Ascending aorta (tissue), 2 donors: ENCODE measurements around the gene HSD17B7. TPM values are rescaled to one million over a fixed set of nuclear protein-coding genes. Genes with fewer than 3 reads are reported as not detected.

Experiments used
- DNase-seq, 2 donors: peaks; one replicate each; pipeline ENCODE4 v3.0.0-alpha.2; 2019; ENCODE audit warnings: low spot score in 2 of 2
- H3K27ac ChIP-seq, 2 donors: fragments of 200-600 bp; sonication (generic); one replicate each; pipeline ENCODE4 v1.5.1; 2016 to 2017; ENCODE audit warnings: mild to moderate bottlenecking in 1 of 2
- H3K27me3 ChIP-seq: fragments of 200-600 bp; sonication (generic); one replicate; pipeline ENCODE4 v1.5.1; 2017
- H3K36me3 ChIP-seq, 2 donors: fragments of 200-600 bp; sonication (generic); one replicate each; pipeline ENCODE4 v1.5.1; 2016
- H3K4me1 ChIP-seq, 2 donors: fragments of 200-600 bp; sonication (generic); one replicate each; pipeline ENCODE4 v1.5.1; 2016 to 2017; ENCODE audit warnings: mild to moderate bottlenecking in 1 of 2
- H3K4me3 ChIP-seq, 2 donors: fragments of 200-600 bp; sonication (generic); one replicate each; pipeline ENCODE4 v1.5.1; 2016 to 2017; ENCODE audit warnings: mild to moderate bottlenecking in 1 of 2
- H3K9me3 ChIP-seq, 2 donors: fragments of 200-600 bp; sonication (generic); one replicate each; pipeline ENCODE4 v1.5.1; 2016
- intact Hi-C: fragments of 100-400 bp; cut with DNase I; formaldehyde crosslinking; loops from one replicate; pipeline ENCODE4 v1.15.1; 2023
- total RNA-seq: library from RNA; depleted of rRNA; stranded (reverse); fragments of >200 nt; gene quantifications from one replicate; pipeline ENCODE4 v1.1.0, GENCODE V29; 2016
- TF ChIP-seq, protein P1 (sequence below), 3 experiments: fragments of 200-600 bp in 2 of 3; fragments of 450-650 bp in 1 of 3; sonication (generic) in 2 of 3; IDR thresholded peaks; one replicate each; pipeline ENCODE4 v1.5.1; 2016 to 2019; ENCODE audit warnings: antibody characterized with exemption in 3 of 3, mild to moderate bottlenecking in 1 of 3, moderate library complexity in 1 of 3

HSD17B7 gene
- total RNA-seq, 1 donor from 2014 or later = 6.6 TPM

GRCh38 chr1:162851341-162851740, 60.8 kb downstream of the HSD17B7 start:
- Histone ChIP-seq H3K4me3 (no peak overlapping the region), H3K36me3 (no peaks in the 10 kb centered on the region), H3K27me3 (no peaks in the 10 kb centered on the region), H3K4me1 (peaks cover 0 to 6% of the 10 kb centered on the region in 2 donors), H3K27ac (no peak overlapping the region), H3K9me3 (no peaks in the 10 kb centered on the region)
- TF ChIP-seq, protein P1, sequence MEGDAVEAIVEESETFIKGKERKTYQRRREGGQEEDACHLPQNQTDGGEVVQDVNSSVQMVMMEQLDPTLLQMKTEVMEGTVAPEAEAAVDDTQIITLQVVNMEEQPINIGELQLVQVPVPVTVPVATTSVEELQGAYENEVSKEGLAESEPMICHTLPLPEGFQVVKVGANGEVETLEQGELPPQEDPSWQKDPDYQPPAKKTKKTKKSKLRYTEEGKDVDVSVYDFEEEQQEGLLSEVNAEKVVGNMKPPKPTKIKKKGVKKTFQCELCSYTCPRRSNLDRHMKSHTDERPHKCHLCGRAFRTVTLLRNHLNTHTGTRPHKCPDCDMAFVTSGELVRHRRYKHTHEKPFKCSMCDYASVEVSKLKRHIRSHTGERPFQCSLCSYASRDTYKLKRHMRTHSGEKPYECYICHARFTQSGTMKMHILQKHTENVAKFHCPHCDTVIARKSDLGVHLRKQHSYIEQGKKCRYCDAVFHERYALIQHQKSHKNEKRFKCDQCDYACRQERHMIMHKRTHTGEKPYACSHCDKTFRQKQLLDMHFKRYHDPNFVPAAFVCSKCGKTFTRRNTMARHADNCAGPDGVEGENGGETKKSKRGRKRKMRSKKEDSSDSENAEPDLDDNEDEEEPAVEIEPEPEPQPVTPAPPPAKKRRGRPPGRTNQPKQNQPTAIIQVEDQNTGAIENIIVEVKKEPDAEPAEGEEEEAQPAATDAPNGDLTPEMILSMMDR (IDR thresholded peaks at IDR 0.05) = no peak
- DNase-seq = no peak
- intact Hi-C loops = no loop called here

DNA sequence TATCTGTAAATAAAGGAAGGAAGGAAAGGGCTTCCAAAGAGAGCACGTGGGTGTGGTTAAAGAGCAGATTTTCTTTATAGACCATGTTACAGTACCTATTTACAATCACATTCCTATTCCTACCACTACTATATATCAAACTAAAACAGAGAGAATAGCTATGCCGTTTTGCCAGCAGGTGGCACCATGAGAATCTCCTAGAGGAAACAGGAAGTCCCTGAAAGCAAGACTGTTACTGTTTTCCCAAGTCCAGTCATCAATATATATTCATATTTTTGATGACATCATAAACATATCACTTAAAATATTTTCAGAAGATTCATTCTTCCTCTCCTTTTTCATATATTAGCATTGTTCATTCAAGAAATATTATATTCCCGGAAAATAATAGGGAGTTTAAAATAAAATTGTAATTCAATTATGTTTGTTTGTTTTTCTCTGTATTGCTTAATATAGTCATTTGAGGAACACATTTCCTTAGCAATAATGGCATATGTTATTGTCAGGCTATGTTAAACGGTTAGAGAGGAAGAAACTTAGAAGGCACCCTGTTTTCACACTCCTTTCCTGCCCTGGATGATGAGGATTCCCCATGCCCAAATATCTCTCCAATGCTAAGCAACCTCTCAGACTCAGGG, 63.9 kb downstream of the HSD17B7 start:
- H3K36me3 ChIP-seq = no peaks in the 10 kb centered on the region
- H3K4me1 ChIP-seq = peaks cover 0 to 31% of the 10 kb centered on the region in 2 donors
- peak in 1 of 2 donors; percentile 84 for DNase-seq

DNA sequence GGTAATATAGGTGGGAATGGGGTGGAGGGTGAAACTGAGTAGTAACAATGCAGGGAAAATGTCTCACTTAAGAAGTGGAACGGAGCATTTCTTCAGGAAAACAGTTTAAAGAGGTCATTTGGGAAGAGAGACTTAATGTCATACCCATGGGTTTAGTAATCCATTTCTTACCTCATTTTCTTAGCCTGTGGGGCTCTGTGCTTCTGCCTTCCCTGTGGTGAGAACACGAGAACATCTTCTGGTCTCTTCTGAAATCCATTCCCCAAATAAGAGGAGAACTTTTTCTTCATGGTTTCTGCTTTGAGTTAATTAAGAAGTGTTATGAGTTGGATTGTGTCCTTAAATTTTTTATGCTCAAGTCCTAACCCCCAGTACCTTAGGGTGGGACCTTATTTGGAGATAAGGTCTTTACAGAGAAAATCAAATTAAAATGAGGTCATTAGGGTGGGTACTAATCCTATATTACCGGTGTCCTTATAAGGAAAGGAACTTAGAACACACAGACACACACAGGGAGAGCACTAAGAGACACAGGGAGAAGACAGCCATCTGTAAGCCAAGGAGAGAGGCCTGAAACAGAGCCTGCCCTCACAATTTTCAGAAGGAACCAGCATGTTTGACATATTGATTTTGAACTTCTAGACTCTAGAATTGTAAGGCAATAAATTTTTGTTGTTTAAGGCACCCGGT, 65.1 kb downstream of the HSD17B7 start:
- intact Hi-C loops = loop anchor here (1.0 to 5.0 kb wide), 4 partner anchors 19 to 319 kb away; no protein-coding TSS in a partner anchor
- Histone ChIP-seq H3K9me3 (no peaks in the 10 kb centered on the region), H3K36me3 (no peaks in the 10 kb centered on the region), H3K4me1 (peaks cover 0 to 43% of the 10 kb centered on the region in 2 donors), H3K27ac (peak overlapping the region; percentile 75 to 89), H3K4me3 (no peak overlapping the region), H3K27me3 (no peaks in the 10 kb centered on the region)
- DNase-seq = no peak
- TF ChIP-seq, protein P1 (IDR thresholded peaks at IDR 0.05) = no peak

More for the DNA sequence above, 63.9 kb downstream of the HSD17B7 start:
- H3K27ac ChIP-seq = peak overlapping the region; percentile 75 to 89
- intact Hi-C loops = loop anchor here (2.0 kb wide), 2 partner anchors 216 to 320 kb away; no protein-coding TSS in a partner anchor
- TF ChIP-seq, protein P1 (IDR thresholded peaks at IDR 0.05) = peak; percentile 42 to 79 (median 68)
- no peaks in the 10 kb centered on the region for H3K27me3 ChIP-seq
- no peak overlapping the region for H3K4me3 ChIP-seq
- no peaks in the 10 kb centered on the region for H3K9me3 ChIP-seq

- DNase-seq = peak in 1 of 2 donors; percentile 27
- TF ChIP-seq, protein P1 (IDR thresholded peaks at IDR 0.05) = no peak
- peaks cover 0 to 45% of the 10 kb centered on the region in 2 donors for H3K4me1 ChIP-seq
- peak overlapping the region; percentile 89 to 93 for H3K27ac ChIP-seq
- no peaks in the 10 kb centered on the region for H3K27me3 ChIP-seq
- H3K36me3 ChIP-seq = no peaks in the 10 kb centered on the region
- intact Hi-C loops = loop anchor here (1.0 to 5.0 kb wide), 2 partner anchors 18 to 51 kb away; no protein-coding TSS in a partner anchor
- no peak overlapping the region for H3K4me3 ChIP-seq
- no peaks in the 10 kb centered on the region for H3K9me3 ChIP-seq
Observed at GRCh38 chr1:162856260-162856659, 65.8 kb downstream of the HSD17B7 start.

GRCh38 chr1:162857850-162858249, 67.3 kb downstream of the HSD17B7 start:
- peak overlapping the region; percentile 89 to 93 for H3K27ac ChIP-seq
- H3K27me3 ChIP-seq = no peaks in the 10 kb centered on the region
- no peaks in the 10 kb centered on the region for H3K9me3 ChIP-seq
- no peaks in the 10 kb centered on the region for H3K36me3 ChIP-seq
- no peak for DNase-seq
- H3K4me1 ChIP-seq = peaks cover 5 to 57% of the 10 kb centered on the region in 2 donors
- no peak overlapping the region for H3K4me3 ChIP-seq
- intact Hi-C loops = loop anchor here (5.0 kb wide), 1 partner anchor 49 kb away; no protein-coding TSS in a partner anchor
- TF ChIP-seq, protein P1 (IDR thresholded peaks at IDR 0.05) = no peak
